Rectal smooth muscle tissue (tissue), 1 donor: ENCODE data around the gene MGAT4B.
A peak's percentile ranks its signal among the peaks of the same experiment; 100 is the strongest.

Experiments used
- H3K27ac ChIP-seq: one replicate; pipeline ENCODE4 v1.7.0; 2013; ENCODE audit warnings: low read depth, low read length, inconsistent platforms
- H3K27me3 ChIP-seq: one replicate; pipeline ENCODE4 v1.7.0; 2013; ENCODE audit warnings: low read length; ENCODE audit not compliant: control insufficient read depth, insufficient read depth
- H3K36me3 ChIP-seq: one replicate; pipeline ENCODE4 v1.7.0; 2013; ENCODE audit warnings: low read length; ENCODE audit not compliant: control insufficient read depth, insufficient read depth
- H3K4me1 ChIP-seq: one replicate; pipeline ENCODE4 v1.7.0; 2013; ENCODE audit warnings: low read length; ENCODE audit not compliant: control insufficient read depth, insufficient read depth
- H3K4me3 ChIP-seq: one replicate; pipeline ENCODE4 v1.7.0; 2013; ENCODE audit warnings: low read length
- H3K9ac ChIP-seq: one replicate; pipeline ENCODE4 v1.7.0; 2013; ENCODE audit warnings: low read length

MGAT4B gene

GRCh38 chr5:179833709-179834070 lies 27.0 kb upstream of the MGAT4B start:
- Histone ChIP-seq H3K4me3 (no peak overlapping the region), H3K27ac (no peak overlapping the region), H3K9ac (no peak overlapping the region), H3K36me3 (peaks cover 61% of the 10 kb centered on the region), H3K27me3 (no peaks in the 10 kb centered on the region), H3K4me1 (no peaks in the 10 kb centered on the region)

GRCh38 chr5:179833056-179833708 lies 26.5 kb upstream of the MGAT4B start:
- no peak overlapping the region for H3K27ac ChIP-seq
- no peak overlapping the region for H3K4me3 ChIP-seq
- H3K9ac ChIP-seq: no peak overlapping the region
- H3K27me3 ChIP-seq: no peaks in the 10 kb centered on the region
- no peaks in the 10 kb centered on the region for H3K4me1 ChIP-seq
- peaks cover 58% of the 10 kb centered on the region for H3K36me3 ChIP-seq

- no peak overlapping the region for H3K4me3 ChIP-seq
- no peaks in the 10 kb centered on the region for H3K4me1 ChIP-seq
- H3K36me3 ChIP-seq: peaks cover 54% of the 10 kb centered on the region
- H3K27ac ChIP-seq: no peak overlapping the region
- H3K27me3 ChIP-seq: no peaks in the 10 kb centered on the region
- no peak overlapping the region for H3K9ac ChIP-seq
Observed at GRCh38 chr5:179832039-179832745, 25.5 kb upstream of the MGAT4B start.

- no peaks in the 10 kb centered on the region for H3K27me3 ChIP-seq
- H3K4me1 ChIP-seq: no peaks in the 10 kb centered on the region
- no peak overlapping the region for H3K4me3 ChIP-seq
- H3K9ac ChIP-seq: no peak overlapping the region
- H3K27ac ChIP-seq: no peak overlapping the region
- H3K36me3 ChIP-seq: peaks cover 44% of the 10 kb centered on the region
Observed at GRCh38 chr5:179830818-179831468, 24.3 kb upstream of the MGAT4B start.

- H3K4me3 ChIP-seq: no peak overlapping the region
- peaks cover 54% of the 10 kb centered on the region for H3K36me3 ChIP-seq
- H3K4me1 ChIP-seq: no peaks in the 10 kb centered on the region
- H3K9ac ChIP-seq: no peak overlapping the region
- H3K27ac ChIP-seq: no peak overlapping the region
- H3K27me3 ChIP-seq: no peaks in the 10 kb centered on the region
Observed at GRCh38 chr5:179829732-179830435, 23.2 kb upstream of the MGAT4B start.

- no peak overlapping the region for H3K4me3 ChIP-seq
- no peaks in the 10 kb centered on the region for H3K27me3 ChIP-seq
- H3K36me3 ChIP-seq: peaks cover 63% of the 10 kb centered on the region
- no peaks in the 10 kb centered on the region for H3K4me1 ChIP-seq
- H3K9ac ChIP-seq: no peak overlapping the region
- no peak overlapping the region for H3K27ac ChIP-seq
Observed at GRCh38 chr5:179828756-179829421, 22.2 kb upstream of the MGAT4B start.

GRCh38 chr5:179827680-179828079 lies 21.0 kb upstream of the MGAT4B start:
- Histone ChIP-seq H3K9ac (no peak overlapping the region), H3K27ac (no peak overlapping the region), H3K27me3 (no peaks in the 10 kb centered on the region), H3K4me1 (peaks cover 5% of the 10 kb centered on the region), H3K4me3 (no peak overlapping the region), H3K36me3 (peaks cover 63% of the 10 kb centered on the region)

- no peak overlapping the region for H3K4me3 ChIP-seq
- H3K27ac ChIP-seq: no peak overlapping the region
- no peaks in the 10 kb centered on the region for H3K27me3 ChIP-seq
- peaks cover 49% of the 10 kb centered on the region for H3K36me3 ChIP-seq
- H3K9ac ChIP-seq: no peak overlapping the region
- H3K4me1 ChIP-seq: peaks cover 13% of the 10 kb centered on the region
Observed at GRCh38 chr5:179825655-179826182, 19.1 kb upstream of the MGAT4B start.

GRCh38 chr5:179824745-179825112 lies 18.1 kb upstream of the MGAT4B start:
- no peak overlapping the region for H3K27ac ChIP-seq
- H3K27me3 ChIP-seq: no peaks in the 10 kb centered on the region
- H3K36me3 ChIP-seq: peaks cover 42% of the 10 kb centered on the region
- peaks cover 20% of the 10 kb centered on the region for H3K4me1 ChIP-seq
- no peak overlapping the region for H3K9ac ChIP-seq
- no peak overlapping the region for H3K4me3 ChIP-seq

GRCh38 chr5:179823937-179824744 lies 17.5 kb upstream of the MGAT4B start:
- Histone ChIP-seq H3K27ac (no peak overlapping the region), H3K4me3 (no peak overlapping the region), H3K9ac (no peak overlapping the region), H3K27me3 (no peaks in the 10 kb centered on the region), H3K36me3 (peaks cover 38% of the 10 kb centered on the region), H3K4me1 (peaks cover 25% of the 10 kb centered on the region)

GRCh38 chr5:179822444-179822990 lies 15.9 kb upstream of the MGAT4B start:
- H3K4me3 ChIP-seq: peak overlapping the region; percentile 89
- H3K36me3 ChIP-seq: peaks cover 32% of the 10 kb centered on the region
- peaks cover 32% of the 10 kb centered on the region for H3K4me1 ChIP-seq
- H3K27me3 ChIP-seq: no peaks in the 10 kb centered on the region
- peak overlapping the region; percentile 0 for H3K9ac ChIP-seq
- H3K27ac ChIP-seq: no peak overlapping the region
